ENCODE data around the gene CYBA.
A peak's percentile ranks its signal among the peaks of the same experiment; 100 is the strongest.

The CYBA gene

GRCh38 chr16:88661468-88661867 lies 10.6 kb upstream of the CYBA start:
- no peak for DNase-seq

- DNase-seq = no peak
Measured at GRCh38 chr16:88659160-88659559, 8.3 kb upstream of the CYBA start.

DNA sequence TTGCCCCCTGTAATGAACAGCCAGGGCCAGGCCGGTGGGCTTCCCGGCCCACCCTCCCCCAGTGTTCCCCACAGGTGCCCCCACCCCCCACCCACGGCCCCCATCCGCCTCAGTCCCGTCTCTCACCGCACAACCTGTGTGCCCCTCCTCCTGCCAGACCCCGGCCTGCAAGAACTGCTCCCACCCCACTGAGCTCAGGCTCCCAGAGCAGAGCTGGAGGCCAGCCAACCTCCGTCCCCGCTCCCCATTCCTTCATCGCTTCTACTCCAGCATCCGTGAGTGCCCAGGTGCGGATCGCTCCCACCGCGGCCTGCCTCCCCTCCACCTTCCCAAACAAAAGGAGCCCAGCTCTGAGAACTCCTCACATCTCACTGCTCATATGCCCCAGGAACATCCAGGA lies 7.9 kb upstream of the CYBA start:
- DNase-seq = no peak

- no peak for DNase-seq
Measured at GRCh38 chr16:88657371-88657770, 6.5 kb upstream of the CYBA start.

GRCh38 chr16:88656291-88656980 lies 5.6 kb upstream of the CYBA start:
- no peak for DNase-seq

DNA sequence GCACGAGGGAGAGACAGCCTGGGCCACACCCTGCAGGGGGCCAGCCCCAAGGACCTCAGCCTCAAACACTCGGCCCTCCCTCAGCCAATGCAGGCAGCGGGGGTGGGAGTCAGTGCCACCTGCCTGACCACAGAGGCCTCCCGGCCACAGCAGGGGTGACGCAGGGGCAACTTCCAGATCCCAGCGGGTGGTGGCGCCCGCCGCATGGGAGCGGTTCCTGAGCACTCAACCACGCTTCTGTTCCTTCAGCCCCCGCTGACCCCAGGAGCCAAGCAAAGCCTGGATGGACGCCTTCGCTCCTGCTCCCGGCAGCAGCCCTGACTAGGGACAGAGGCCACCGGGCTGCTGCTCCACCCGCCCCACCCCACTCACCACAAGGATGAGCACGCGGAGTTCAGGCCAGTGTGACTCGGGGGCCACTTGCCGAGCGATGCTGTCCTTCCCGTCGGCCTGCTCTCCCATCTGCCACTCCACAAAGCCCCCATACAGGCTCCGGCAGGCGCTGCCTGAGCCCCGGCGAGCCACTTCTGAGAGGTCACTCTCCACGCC lies 5.0 kb upstream of the CYBA start:
- no peak for DNase-seq

DNA sequence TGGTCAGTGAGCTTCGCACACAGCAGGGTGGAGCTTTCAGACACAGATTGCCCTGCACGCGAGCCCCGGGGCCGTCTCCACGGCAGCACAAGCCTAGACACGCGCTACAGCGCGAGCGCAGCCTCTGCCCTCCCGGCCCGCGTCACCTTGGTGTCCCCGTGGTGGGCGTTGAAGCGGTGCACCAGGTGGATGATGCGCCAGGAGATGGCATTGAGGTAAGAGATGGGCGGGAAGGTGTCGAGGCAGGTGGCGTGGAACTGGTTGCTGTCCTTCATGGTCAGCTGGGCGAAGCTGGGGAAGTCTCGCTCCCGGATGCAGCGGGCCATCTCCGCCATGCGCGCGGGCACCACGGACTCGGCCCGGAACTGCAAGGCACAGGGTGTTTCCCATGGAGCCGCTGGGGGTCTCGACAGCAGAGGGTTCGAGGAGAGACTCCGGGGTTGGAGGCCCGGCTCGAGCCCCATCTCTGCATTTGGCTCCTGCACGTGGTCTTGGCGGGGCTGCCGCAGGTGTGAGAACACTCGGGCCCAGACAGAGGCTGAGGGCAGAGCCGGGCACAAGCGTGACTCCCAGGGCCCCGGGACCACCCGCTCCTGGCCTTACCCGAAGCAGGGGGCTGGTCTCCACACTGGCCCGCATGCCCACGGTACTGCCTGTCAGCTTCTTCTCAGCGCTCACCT lies 4.3 kb upstream of the CYBA start:
- no peak for DNase-seq

- no peak for DNase-seq
Measured at GRCh38 chr16:88654363-88655052, 3.7 kb upstream of the CYBA start.

DNA sequence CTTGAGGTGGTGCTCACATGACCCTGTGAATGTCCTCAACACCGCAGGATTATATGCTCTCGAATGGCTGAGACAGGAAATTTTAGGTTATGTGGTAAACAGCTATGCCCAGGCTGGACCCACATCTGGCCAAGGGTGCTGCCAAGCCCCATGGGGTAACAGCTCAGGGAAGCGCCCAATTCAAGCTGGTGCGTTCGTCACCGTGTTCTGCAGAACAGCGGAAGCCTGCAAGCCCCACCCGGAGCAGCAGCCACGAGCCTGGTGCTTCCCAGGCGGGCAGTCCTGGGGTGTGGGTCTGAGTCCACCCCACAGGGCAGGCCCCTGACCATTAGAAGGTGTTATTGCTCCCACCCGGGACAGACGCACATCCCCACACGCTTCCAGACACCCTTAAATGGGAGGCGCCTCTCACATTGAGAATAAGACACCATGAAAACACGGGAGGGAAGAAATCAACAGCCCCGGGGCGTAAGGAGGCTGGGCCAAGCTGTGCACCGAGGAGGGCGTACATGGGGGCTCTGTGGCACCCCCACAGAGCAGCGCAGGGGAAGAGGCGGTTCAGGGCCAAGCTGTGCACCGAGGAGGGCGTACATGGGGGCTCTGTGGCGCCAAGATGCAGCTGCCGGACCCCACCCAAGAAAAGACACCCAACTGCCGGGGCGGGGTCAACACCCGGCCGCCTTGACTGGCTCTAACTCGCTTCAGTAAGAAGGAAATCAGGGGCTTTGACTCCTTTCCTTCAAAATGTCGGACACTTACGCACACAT lies 2.9 kb upstream of the CYBA start:
- no peak for DNase-seq

GRCh38 chr16:88653101-88653500 lies 2.2 kb upstream of the CYBA start:
- no peak for DNase-seq

DNA sequence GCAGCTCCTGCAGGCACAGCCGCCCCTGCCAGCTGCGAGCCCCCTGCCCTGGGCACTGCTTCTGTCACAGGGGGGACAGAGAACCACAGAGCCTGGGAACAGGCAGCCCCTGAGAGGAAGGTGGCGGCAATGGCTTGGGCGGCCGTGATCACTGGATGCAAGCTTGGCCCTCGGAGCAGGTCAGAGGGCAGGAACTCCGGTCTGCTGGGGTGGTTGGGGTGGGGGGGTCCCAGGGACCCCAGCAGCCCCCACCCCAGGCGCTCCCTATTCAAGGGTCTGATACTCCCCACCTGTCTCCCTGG lies 1.9 kb upstream of the CYBA start:
- no peak for DNase-seq

GRCh38 chr16:88651989-88652761 lies 1.3 kb upstream of the CYBA start:
- no peak for DNase-seq

DNA sequence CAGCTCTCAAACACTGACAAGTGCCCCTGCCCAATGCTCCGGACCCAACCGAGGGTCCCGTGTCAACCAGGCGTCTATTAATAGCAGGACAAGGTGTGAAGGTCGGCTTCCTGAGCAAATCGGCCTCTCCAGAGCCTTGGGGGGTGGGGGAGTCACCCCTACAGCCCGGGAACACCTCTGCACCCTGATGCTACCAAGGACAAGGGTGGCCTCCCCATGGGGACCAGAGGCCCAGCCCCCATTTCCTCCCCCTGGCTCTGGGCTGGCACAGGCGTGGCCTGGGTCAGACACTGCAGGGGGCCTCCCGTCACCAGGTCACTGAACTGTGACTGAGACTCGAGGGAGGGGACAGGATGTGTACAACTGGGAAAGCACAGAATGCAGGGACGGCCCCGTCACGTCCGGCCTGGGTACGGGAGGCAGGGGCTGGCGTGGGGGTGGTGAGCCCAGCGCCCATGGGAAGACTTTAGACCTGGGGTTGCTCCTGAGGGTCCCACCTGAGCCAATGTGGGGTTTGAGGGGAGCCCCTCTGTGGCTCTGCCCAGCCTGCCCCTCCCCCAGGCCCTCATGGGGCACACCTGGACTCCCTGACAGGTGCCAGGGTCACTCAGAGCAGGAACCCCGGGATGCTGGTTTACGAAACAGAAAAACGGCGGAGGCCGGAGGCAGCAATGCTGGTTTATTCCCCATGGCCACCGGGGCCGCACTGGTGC lies 579 bp upstream of the CYBA start:
- peak in 1 of 2 donors; percentile 21 for DNase-seq

- peak; percentile 53 to 70 for DNase-seq
Measured at GRCh38 chr16:88649924-88650748, 717 bp downstream of the CYBA start.

DNA sequence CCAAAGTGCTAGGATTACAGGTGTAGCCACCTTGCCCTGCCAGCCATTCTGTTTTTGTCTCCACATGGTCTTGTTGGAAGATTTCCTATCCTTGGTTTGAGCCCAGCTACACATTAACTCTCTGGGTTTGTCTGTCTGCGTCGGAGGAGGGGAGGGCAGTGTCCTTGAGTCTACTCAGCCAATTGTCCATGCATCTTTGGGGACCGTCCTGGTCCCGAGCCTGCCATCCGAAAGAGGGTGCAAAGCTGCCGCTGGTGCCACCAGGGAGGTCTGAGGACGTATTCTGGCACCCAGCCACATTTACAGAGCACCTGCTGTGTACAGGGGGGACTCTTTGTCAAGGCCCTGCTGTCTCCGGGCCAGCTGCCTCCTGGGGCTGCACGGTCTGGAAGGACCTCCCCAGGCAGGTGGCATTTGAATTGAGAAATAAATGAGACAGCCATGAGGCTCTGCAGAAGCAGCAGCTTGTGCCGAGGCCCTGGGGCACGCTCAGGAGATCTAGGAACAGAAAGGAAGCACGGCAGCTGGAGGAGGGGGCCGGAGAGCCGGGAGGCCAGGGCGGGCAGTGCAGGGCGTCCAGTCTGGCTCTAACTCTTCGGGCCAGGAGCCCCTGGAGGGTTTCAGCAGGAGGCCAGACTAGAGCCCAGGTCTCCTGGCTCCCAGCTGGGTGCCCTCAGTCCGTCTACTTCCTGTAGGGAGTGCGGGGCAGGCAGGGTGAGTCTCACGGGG lies 1.5 kb downstream of the CYBA start:
- no peak for DNase-seq

DNA sequence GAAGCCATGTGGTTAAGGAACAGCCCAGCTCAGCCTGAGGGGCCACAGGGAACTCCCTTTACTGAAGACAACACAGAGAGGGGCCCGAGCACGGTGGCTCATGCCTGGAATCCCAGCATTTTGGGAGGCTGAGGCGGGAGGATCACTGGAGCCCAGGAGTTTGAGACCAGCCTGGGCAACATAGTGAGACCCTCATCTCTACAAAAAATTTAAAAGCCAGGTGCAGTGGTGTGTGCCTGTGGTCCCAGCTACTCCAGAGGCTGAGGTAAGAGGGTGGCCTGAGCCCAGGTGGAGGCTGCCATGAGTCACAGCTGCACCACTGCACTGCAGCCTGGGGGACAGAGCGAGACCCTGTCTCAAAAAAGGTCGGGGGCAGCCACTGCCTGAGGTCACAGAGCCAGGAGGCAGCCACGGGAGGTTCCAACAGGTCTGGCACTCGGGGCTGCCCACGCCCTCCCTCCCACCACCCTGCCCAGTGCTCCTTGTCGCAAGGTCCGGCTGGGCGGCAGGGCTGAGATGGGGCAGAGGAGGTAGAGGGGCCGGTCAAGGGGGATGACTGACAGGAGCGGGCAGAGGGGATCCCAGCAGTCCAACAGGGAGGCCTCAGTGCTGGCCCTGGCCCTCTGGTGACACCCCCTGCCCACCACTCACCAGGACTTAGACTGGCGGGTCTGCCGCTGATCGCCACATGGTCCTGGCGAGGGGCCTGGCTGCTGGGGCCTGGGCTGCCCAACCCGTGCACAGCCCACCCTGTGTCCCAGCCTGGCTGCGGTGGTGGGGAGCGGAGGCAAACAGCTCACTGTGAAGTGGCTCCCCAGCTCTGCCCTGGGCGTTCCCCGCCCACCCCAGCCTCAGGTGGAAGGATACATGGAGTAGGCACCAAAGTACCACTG lies 3.4 kb downstream of the CYBA start:
- no peak for DNase-seq

DNA sequence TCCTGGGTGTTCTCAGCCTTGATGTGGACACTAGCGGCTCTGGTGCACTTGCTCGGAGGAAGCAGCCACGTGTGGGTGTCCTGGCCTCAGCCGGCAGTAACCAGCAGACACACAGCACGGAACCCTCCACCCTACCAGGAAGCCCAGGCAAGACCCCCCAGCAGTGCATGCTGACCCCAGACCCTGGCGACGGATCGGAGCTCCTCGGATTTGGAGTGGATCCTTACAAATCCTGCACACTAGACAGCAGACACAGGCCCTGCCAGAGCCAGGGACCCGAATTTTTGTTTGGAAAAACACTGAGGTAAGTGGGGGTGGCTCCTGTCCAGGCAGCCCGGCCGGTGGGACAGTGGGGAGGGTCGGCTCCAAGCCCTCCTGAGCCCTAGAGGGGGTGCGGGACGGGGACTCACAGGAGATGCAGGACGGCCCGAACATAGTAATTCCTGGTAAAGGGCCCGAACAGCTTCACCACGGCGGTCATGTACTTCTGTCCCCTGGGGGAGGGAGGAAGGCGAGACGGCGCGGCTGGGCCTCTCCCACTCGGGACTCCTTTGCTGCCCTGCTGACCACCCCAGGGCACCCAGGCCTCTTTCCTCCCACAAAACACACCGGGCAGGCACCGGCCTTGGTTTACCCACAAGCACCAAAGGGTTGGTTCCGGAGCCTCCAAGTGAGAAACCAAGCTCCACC lies 4.4 kb downstream of the CYBA start:
- no peak for DNase-seq

- no peak for DNase-seq
Measured at GRCh38 chr16:88645941-88646340, 4.9 kb downstream of the CYBA start.
